ENCODE results near the gene PEX16.

Gene PEX16

DNA sequence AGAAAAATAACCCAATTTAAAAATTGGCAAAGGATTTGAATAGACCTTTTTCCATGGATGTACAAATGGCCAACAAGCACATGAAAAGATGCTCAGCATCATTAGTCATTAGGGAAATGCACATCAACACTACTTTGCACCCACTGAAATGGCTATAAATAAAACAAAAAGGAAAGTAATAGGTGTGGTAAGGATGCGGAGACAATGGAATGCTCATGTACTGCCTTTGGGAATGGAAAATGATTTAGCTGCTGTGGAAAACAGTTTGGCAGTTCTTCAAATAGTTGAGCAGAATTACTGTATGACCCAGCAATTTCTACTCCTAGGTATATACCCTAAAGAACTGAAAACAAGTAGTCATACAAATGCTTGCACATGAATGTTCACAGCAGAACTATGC, 42.2 kb upstream of the PEX16 start:
- no peak overlapping the region for H3K27ac ChIP-seq
- no peak overlapping the region for H3K4me2 ChIP-seq (ENCODE audit: low read length)
- no peaks in the 10 kb centered on the region for H3K27me3 ChIP-seq (ENCODE audit: control insufficient read depth, insufficient read depth, low read length)
- no peaks in the 10 kb centered on the region for H3K4me1 ChIP-seq
- no peak for TF ChIP-seq CTCF (IDR thresholded peaks at IDR 0.05)
- no peak overlapping the region for H2AFZ ChIP-seq
- H3K9me3 ChIP-seq (ENCODE audit: control insufficient read depth, low read length) = no peaks in the 10 kb centered on the region
- H3K9ac ChIP-seq = no peak overlapping the region
- H3K79me2 ChIP-seq = no peaks in the 10 kb centered on the region
- H3K36me3 ChIP-seq (ENCODE audit: control insufficient read depth, insufficient read depth, low read length) = no peaks in the 10 kb centered on the region
- no peak overlapping the region for H3K4me3 ChIP-seq (ENCODE audit: low read depth, low read length)

DNA sequence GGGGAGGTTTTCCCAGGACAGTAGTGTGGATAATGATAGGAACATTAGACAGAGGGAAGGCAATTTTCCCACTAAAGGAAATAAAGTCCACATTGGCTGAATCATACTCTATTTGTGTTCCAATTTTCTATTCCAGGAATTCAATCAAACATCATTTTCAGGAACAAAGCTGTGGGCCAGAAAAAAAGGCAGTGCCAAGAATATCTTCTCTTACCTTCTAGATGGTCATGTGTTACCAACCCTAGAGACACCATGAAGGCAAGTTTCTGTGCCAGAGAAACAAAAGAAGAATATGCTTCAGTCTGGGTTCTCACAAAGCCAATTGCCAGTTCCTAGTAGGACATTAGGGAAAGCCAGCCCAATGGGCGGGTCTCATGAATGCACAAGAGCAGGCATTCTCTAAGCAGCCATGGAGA, 32.3 kb upstream of the PEX16 start:
- no peak overlapping the region for H3K27ac ChIP-seq
- H3K4me3 ChIP-seq (ENCODE audit: low read depth, low read length) = no peak overlapping the region
- no peak overlapping the region for H3K9ac ChIP-seq
- H3K36me3 ChIP-seq (ENCODE audit: control insufficient read depth, insufficient read depth, low read length) = no peaks in the 10 kb centered on the region
- no peak overlapping the region for H3K4me2 ChIP-seq (ENCODE audit: low read length)
- H3K4me1 ChIP-seq = no peaks in the 10 kb centered on the region
- no peaks in the 10 kb centered on the region for H3K9me3 ChIP-seq (ENCODE audit: control insufficient read depth, low read length)
- no peaks in the 10 kb centered on the region for H3K79me2 ChIP-seq
- no peak for TF ChIP-seq CTCF (IDR thresholded peaks at IDR 0.05)
- no peak overlapping the region for H2AFZ ChIP-seq
- no peaks in the 10 kb centered on the region for H3K27me3 ChIP-seq (ENCODE audit: control insufficient read depth, insufficient read depth, low read length)

DNA sequence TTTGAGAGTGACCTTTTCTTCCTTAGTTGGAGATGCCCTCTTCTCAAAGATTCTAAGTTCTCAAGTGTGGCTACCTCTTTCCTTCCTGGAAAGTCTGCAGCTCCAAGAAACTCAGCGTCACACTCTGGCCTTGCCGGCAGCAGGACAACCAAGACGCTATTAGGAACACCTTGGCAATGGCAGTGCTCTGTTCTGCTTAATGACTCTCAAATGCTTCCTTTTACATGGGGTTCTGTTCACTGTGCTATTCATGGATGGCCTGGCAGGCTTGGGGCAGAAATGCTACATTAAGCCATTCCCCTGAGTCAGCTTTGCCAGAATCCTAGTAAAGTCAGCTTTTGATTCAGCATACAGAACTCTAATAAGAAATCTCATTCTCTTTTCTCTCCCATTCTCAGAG, 30.7 kb upstream of the PEX16 start:
- Histone ChIP-seq H3K9ac (no peak overlapping the region), H3K27me3 (ENCODE audit: control insufficient read depth, insufficient read depth, low read length) (no peaks in the 10 kb centered on the region), H3K4me3 (ENCODE audit: low read depth, low read length) (no peak overlapping the region), H3K4me2 (ENCODE audit: low read length) (no peak overlapping the region), H3K36me3 (ENCODE audit: control insufficient read depth, insufficient read depth, low read length) (no peaks in the 10 kb centered on the region), H3K27ac (no peak overlapping the region), H3K79me2 (no peaks in the 10 kb centered on the region), H2AFZ (no peak overlapping the region), H3K9me3 (ENCODE audit: control insufficient read depth, low read length) (no peaks in the 10 kb centered on the region), H3K4me1 (no peaks in the 10 kb centered on the region)
- no peak for TF ChIP-seq CTCF (IDR thresholded peaks at IDR 0.05)

DNA sequence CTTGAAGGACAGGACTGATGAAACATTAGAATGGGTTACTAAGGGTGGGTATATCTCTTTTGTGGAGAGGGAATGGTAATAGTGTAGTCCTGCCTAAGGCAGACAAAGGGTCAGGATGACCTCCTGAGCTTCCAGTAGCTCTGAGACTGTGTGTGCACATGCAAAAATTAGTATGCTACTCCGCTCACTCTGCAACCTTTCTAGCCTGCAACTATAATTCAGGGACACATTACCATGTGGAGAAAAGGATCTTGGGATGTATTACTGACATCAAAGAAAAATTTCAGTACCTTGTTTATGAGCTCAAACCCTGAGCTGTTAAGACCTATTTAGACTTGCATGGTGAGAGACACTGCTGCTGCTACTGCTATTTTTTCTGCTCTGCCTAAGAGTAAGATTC, 30.2 kb upstream of the PEX16 start:
- H3K9me3 ChIP-seq (ENCODE audit: control insufficient read depth, low read length) = no peaks in the 10 kb centered on the region
- H3K79me2 ChIP-seq = no peaks in the 10 kb centered on the region
- H3K4me1 ChIP-seq = no peaks in the 10 kb centered on the region
- H3K4me2 ChIP-seq (ENCODE audit: low read length) = no peak overlapping the region
- no peak for TF ChIP-seq CTCF (IDR thresholded peaks at IDR 0.05)
- no peaks in the 10 kb centered on the region for H3K27me3 ChIP-seq (ENCODE audit: control insufficient read depth, insufficient read depth, low read length)
- no peak overlapping the region for H3K4me3 ChIP-seq (ENCODE audit: low read depth, low read length)
- H3K9ac ChIP-seq = no peak overlapping the region
- no peak overlapping the region for H3K27ac ChIP-seq
- no peak overlapping the region for H2AFZ ChIP-seq
- no peaks in the 10 kb centered on the region for H3K36me3 ChIP-seq (ENCODE audit: control insufficient read depth, insufficient read depth, low read length)

GRCh38 chr11:45945397-45945999, 27.8 kb upstream of the PEX16 start:
- no peak overlapping the region for H3K4me2 ChIP-seq (ENCODE audit: low read length)
- no peak overlapping the region for H3K27ac ChIP-seq
- TF ChIP-seq CTCF (IDR thresholded peaks at IDR 0.05) = no peak
- H3K4me1 ChIP-seq = no peaks in the 10 kb centered on the region
- H3K9ac ChIP-seq = no peak overlapping the region
- no peak overlapping the region for H2AFZ ChIP-seq
- no peaks in the 10 kb centered on the region for H3K79me2 ChIP-seq
- H3K27me3 ChIP-seq (ENCODE audit: control insufficient read depth, insufficient read depth, low read length) = no peaks in the 10 kb centered on the region
- no peaks in the 10 kb centered on the region for H3K36me3 ChIP-seq (ENCODE audit: control insufficient read depth, insufficient read depth, low read length)
- H3K4me3 ChIP-seq (ENCODE audit: low read depth, low read length) = no peak overlapping the region
- no peaks in the 10 kb centered on the region for H3K9me3 ChIP-seq (ENCODE audit: control insufficient read depth, low read length)

Measured in parathyroid adenoma (tissue), 2 donors.